ENCODE results near the gene C2CD5. TPM values are rescaled to one million over a fixed set of nuclear protein-coding genes. Genes with fewer than 3 reads are reported as not detected.

C2CD5 gene
- total and polyA plus RNA-seq, 2 donors (not counting 1 experiment from before 2014, with no cell fraction given) = 24.6 to 61.7 TPM

DNA sequence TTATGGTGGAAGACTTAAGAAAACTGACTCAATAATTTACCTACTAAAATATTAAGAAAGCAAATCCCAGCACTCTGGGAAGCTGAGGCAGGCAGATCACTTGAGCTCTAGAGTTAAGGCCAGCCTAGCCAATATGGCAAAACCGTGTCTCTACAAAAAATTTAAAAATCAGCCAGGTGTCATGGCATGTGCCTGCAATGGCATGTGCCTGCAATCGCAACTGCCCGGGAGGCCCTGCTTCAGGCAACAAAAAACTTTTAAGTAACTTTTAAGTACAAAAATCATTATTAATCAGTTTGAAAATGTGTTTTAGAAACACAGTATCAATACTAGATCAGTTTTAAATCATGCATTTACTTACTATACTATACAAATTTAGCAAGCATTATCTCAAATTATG, 17.5 kb downstream of the C2CD5 start:
- Histone ChIP-seq H3K79me2 (ENCODE audit: control insufficient read depth, insufficient read depth, low read length) (peaks cover 26% of the 10 kb centered on the region), H3K4me1 (ENCODE audit: control insufficient read depth in 2 of 2, insufficient read depth in 2 of 2, low read length in 2 of 2) (no peaks in the 10 kb centered on the region), H3K4me3 (ENCODE audit: control extremely low read depth in 1 of 5, extremely low read depth in 1 of 5, insufficient read depth in 1 of 5, low read depth in 2 of 5, low read length in 4 of 5) (no peak overlapping the region), H3K36me3 (replicated peaks in 1 of 2; ENCODE audit: control extremely low read depth in 1 of 2, control insufficient read depth in 1 of 2, extremely low read depth in 1 of 2, insufficient read depth in 2 of 2, low read length in 1 of 2) (peaks cover 10 to 46% of the 10 kb centered on the region in 2 experiments), H3K9ac (ENCODE audit: low read length) (no peak overlapping the region), H2AFZ (ENCODE audit: insufficient read depth, low read depth, low read length, poor library complexity, severe bottlenecking) (no peak overlapping the region), H3K27ac (ENCODE audit: low read length in 2 of 2) (no peak overlapping the region), H3K9me3 (ENCODE audit: control extremely low read depth in 1 of 3, control insufficient read depth in 2 of 3, insufficient read depth in 1 of 3, low read length in 2 of 3) (peaks cover 0 to 4% (median 1%) of the 10 kb centered on the region in 3 donors), H4K20me1 (ENCODE audit: control insufficient read depth, insufficient read depth, low read length, poor library complexity, severe bottlenecking) (peaks cover 11% of the 10 kb centered on the region), H3K4me2 (replicated peaks; ENCODE audit: low read depth, low read length, poor library complexity, severe bottlenecking) (no peak overlapping the region), H3K27me3 (replicated peaks in 1 of 4; ENCODE audit: control extremely low read depth in 1 of 4, control insufficient read depth in 3 of 4, insufficient read depth in 4 of 4, low read length in 3 of 4) (no peaks in the 10 kb centered on the region)
- ChIA-PET POLR2A (no interaction called here), CTCF (interaction anchor here (1.3 to 3.2 kb wide), 2 partner anchors 13 to 102 kb away, joined by 3 to 17 read pairs; no protein-coding TSS in a partner anchor)
- ATAC-seq (ENCODE audit: low read depth) = no peak
- Mint-ChIP-seq H3K27ac (no peak overlapping the region), H3K4me3 (no peak overlapping the region), H3K27me3 (no peaks in the 10 kb centered on the region), H3K4me1 (no peaks in the 10 kb centered on the region), H3K9me3 (ENCODE audit: insufficient read depth) (no peaks in the 10 kb centered on the region)
- TF ChIP-seq EZH2 (IDR thresholded peaks at IDR 0.05; ENCODE audit: borderline replicate concordance, insufficient read depth, low read depth, low read length, poor library complexity, severe bottlenecking) = no peak
- no peak for DNase-seq
- WGBS (ENCODE audit: insufficient coverage) = no CpG with 5 or more reads among the region's 3 CpGs
- intact Hi-C loops (cut with micrococcal nuclease) = no loop called here

DNA sequence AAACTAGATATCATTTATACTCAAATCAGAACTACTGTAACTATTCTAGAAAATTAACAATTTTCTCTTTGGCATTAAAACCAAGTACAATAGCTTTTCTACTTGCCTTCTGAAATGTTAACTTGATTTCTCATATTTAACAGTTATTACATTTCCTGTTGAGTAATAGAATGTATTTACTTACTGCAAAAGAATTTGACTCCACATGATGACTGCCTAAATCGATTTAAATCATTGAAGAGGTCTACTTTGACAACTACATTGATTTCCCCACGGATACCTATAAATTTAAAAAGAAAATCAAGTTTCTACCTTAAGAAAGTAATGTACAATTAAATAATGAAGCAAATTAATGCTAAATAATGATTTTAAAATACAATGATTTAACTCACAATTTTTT, 18.9 kb downstream of the C2CD5 start:
- WGBS (ENCODE audit: insufficient coverage) = no CpG with 5 or more reads among the region's 2 CpGs
- intact Hi-C loops (cut with micrococcal nuclease) = no loop called here

More for the DNA sequence above, 18.9 kb downstream of the C2CD5 start:
- Histone ChIP-seq H3K4me2 (replicated peaks; ENCODE audit: low read depth, low read length, poor library complexity, severe bottlenecking) (no peak overlapping the region), H3K79me2 (ENCODE audit: control insufficient read depth, insufficient read depth, low read length) (peaks cover 14% of the 10 kb centered on the region), H3K27me3 (replicated peaks in 1 of 4; ENCODE audit: control extremely low read depth in 1 of 4, control insufficient read depth in 3 of 4, insufficient read depth in 4 of 4, low read length in 3 of 4) (no peaks in the 10 kb centered on the region), H2AFZ (ENCODE audit: insufficient read depth, low read depth, low read length, poor library complexity, severe bottlenecking) (no peak overlapping the region), H3K4me3 (ENCODE audit: control extremely low read depth in 1 of 5, extremely low read depth in 1 of 5, insufficient read depth in 1 of 5, low read depth in 2 of 5, low read length in 4 of 5) (no peak overlapping the region), H3K36me3 (replicated peaks in 1 of 2; ENCODE audit: control extremely low read depth in 1 of 2, control insufficient read depth in 1 of 2, extremely low read depth in 1 of 2, insufficient read depth in 2 of 2, low read length in 1 of 2) (peaks cover 11 to 37% of the 10 kb centered on the region in 2 experiments), H3K9ac (ENCODE audit: low read length) (no peak overlapping the region), H4K20me1 (ENCODE audit: control insufficient read depth, insufficient read depth, low read length, poor library complexity, severe bottlenecking) (peaks cover 11% of the 10 kb centered on the region), H3K27ac (ENCODE audit: low read length in 2 of 2) (no peak overlapping the region), H3K9me3 (ENCODE audit: control extremely low read depth in 1 of 3, control insufficient read depth in 2 of 3, insufficient read depth in 1 of 3, low read length in 2 of 3) (no peaks in the 10 kb centered on the region), H3K4me1 (ENCODE audit: control insufficient read depth in 2 of 2, insufficient read depth in 2 of 2, low read length in 2 of 2) (no peaks in the 10 kb centered on the region)
- TF ChIP-seq, protein P1, sequence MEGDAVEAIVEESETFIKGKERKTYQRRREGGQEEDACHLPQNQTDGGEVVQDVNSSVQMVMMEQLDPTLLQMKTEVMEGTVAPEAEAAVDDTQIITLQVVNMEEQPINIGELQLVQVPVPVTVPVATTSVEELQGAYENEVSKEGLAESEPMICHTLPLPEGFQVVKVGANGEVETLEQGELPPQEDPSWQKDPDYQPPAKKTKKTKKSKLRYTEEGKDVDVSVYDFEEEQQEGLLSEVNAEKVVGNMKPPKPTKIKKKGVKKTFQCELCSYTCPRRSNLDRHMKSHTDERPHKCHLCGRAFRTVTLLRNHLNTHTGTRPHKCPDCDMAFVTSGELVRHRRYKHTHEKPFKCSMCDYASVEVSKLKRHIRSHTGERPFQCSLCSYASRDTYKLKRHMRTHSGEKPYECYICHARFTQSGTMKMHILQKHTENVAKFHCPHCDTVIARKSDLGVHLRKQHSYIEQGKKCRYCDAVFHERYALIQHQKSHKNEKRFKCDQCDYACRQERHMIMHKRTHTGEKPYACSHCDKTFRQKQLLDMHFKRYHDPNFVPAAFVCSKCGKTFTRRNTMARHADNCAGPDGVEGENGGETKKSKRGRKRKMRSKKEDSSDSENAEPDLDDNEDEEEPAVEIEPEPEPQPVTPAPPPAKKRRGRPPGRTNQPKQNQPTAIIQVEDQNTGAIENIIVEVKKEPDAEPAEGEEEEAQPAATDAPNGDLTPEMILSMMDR (IDR thresholded peaks at IDR 0.05) = no peak
- TF ChIP-seq EZH2 (IDR thresholded peaks at IDR 0.05; ENCODE audit: borderline replicate concordance, insufficient read depth, low read depth, low read length, poor library complexity, severe bottlenecking) = no peak
- Mint-ChIP-seq H3K27me3 (no peaks in the 10 kb centered on the region), H3K4me1 (no peaks in the 10 kb centered on the region), H3K4me3 (no peak overlapping the region), H3K9me3 (ENCODE audit: insufficient read depth) (no peaks in the 10 kb centered on the region), H3K27ac (no peak overlapping the region)
- CTCF ChIA-PET = interaction anchor here (0.5 kb wide), 1 partner anchor 158 kb away, joined by 3 read pairs; no protein-coding TSS in a partner anchor
- POLR2A ChIA-PET = no interaction called here
- ATAC-seq (ENCODE audit: low read depth) (no peak), DNase-seq (no peak)

All from B cell (primary cell).